Choroid plexus epithelial cell (primary cell): ENCODE results near the gene TPRX2.
"Not testable (repeated sequence)": the region's sequence is repeated elsewhere in the genome, so short reads cannot be mapped to it uniquely, and the experiment has no call there.

ENCODE experiments used
- DNase-seq: peaks from one replicate; pipeline ENCODE4 v3.0.0-alpha.2; 2010; ENCODE audit warnings: low read depth
- H3K4me3 ChIP-seq: 2 replicates; pipeline ENCODE4 v1.5.1; 2011; ENCODE audit warnings: low read depth, mild to moderate bottlenecking, control low read depth, low read length, moderate library complexity
- CTCF ChIP-seq: conservative IDR thresholded peaks from 2 replicates; pipeline ENCODE4 v1.5.1; 2011; ENCODE audit warnings: low read depth, mild to moderate bottlenecking, control low read depth, inconsistent platforms, low read length, moderate library complexity

Gene TPRX2

GRCh38 chr19:47896773-47897172, 37.7 kb downstream of the TPRX2 start:
- no peak for TF ChIP-seq CTCF
- no peak overlapping the region for H3K4me3 ChIP-seq
- DNase-seq, result no peak

GRCh38 chr19:47897861-47898260, 38.8 kb downstream of the TPRX2 start:
- no peak for DNase-seq
- no peak for TF ChIP-seq CTCF
- H3K4me3 ChIP-seq, result no peak overlapping the region

GRCh38 chr19:47899335-47899734, 40.3 kb downstream of the TPRX2 start:
- DNase-seq, result no peak
- H3K4me3 ChIP-seq, result no peak overlapping the region
- no peak for TF ChIP-seq CTCF

- no peak for DNase-seq
- no peak overlapping the region for H3K4me3 ChIP-seq
- TF ChIP-seq CTCF, result no peak
Measured at GRCh38 chr19:47901370-47901769, 42.3 kb downstream of the TPRX2 start.

- not testable (repeated sequence) for H3K4me3 ChIP-seq, DNase-seq
Measured at GRCh38 chr19:47909350-47909749, 50.3 kb downstream of the TPRX2 start.

- DNase-seq, H3K4me3 ChIP-seq: not testable (repeated sequence)
Measured at GRCh38 chr19:47910191-47910590, 51.2 kb downstream of the TPRX2 start.
